Psoas muscle (tissue), 8 donors: ENCODE measurements around the gene RAB25. TPM values are rescaled to one million over a fixed set of nuclear protein-coding genes. Genes with fewer than 3 reads are reported as not detected.

Experiments used
- ATAC-seq, 4 donors: fragments of 200-7000 bp; cut with Tn5 transposase; one replicate each; pipeline ENCODE4 v1.9.1; 2020; ENCODE audit warnings: moderate library complexity in 3 of 4, mild to moderate bottlenecking in 2 of 4
- DNase-seq, 2 donors: peaks; one replicate each; pipeline ENCODE4 v3.0.0-alpha.2; 2020
- H3K27ac ChIP-seq: fragments of 200-600 bp; one replicate; pipeline ENCODE4 v1.8.0; 2022
- H3K27me3 ChIP-seq, 3 donors: fragments of 200-600 bp in 1 of 3; one replicate each; pipeline versions ENCODE4 v1.6.1 to v1.8.0; 2013 to 2022; ENCODE audit warnings: low read length in 2 of 3, mild to moderate bottlenecking in 2 of 3, moderate library complexity in 1 of 3; ENCODE audit not compliant: insufficient read depth in 3 of 3
- H3K36me3 ChIP-seq, 2 donors: fragments of 200-600 bp in 1 of 2; one replicate each; pipeline versions ENCODE4 v1.6.1 to v1.8.0; 2013 to 2022; ENCODE audit warnings: low read depth in 1 of 2, mild to moderate bottlenecking in 1 of 2, moderate library complexity in 1 of 2; ENCODE audit not compliant: insufficient read depth in 1 of 2
- H3K4me1 ChIP-seq: fragments of 200-600 bp; one replicate; pipeline ENCODE4 v1.8.0; 2022
- H3K4me3 ChIP-seq: fragments of 200-600 bp; one replicate; pipeline ENCODE4 v1.8.0; 2022; ENCODE audit warnings: mild to moderate bottlenecking
- H3K9me3 ChIP-seq: fragments of 200-600 bp; one replicate; pipeline ENCODE4 v1.8.0; 2022
- WGBS, 3 donors: extraction: QIAGEN DNeasy Blood & Tissue Kit; methylation state at CpG; one replicate each; pipeline versions ENCODE4 v1.1.6 to v1.1.7; 2013; 5-methylcytosine and 5-hydroxymethylcytosine counted together
- intact Hi-C, 2 donors: fragments of 100-400 bp; cut with DNase I; formaldehyde crosslinking; loops; one replicate each; pipeline versions ENCODE4 v1.11.0 to v1.14.2; 2022
- polyA plus RNA-seq, 3 donors: library from polyadenylated mRNA; stranded (reverse); fragments of 200-250 nt; gene quantifications; one replicate each; pipeline ENCODE4 v1.2.3, GENCODE V29; 2013
- total RNA-seq, 4 donors: library from RNA; stranded (reverse); fragmentation: NEBNext Ultra II Directional in 2 of 4; extraction: Animal tissue kit (Norgen Biotek cat#: 25700) in 2 of 4; gene quantifications; one replicate each; pipeline versions ENCODE4 v1.2.1 to v1.2.4, GENCODE V29; 2021 to 2023
- TF ChIP-seq, protein P1 (sequence below): fragments of 200-600 bp; IDR thresholded peaks from one replicate; pipeline ENCODE4 v1.8.0; 2022; ENCODE audit warnings: antibody characterized with exemption
- donor health status: healthy with polysubstance abuse.
- donor health status: DM: no; HTN: no; CAD: no; lungs with moderate emphysema.
- donor health status: Bipolar disorder and iron deficiency.
- donor health status: healthy.
- donor health status: DM: yes; HTN: yes; CAD: no.
- donor health status: DM: no; HTN: no; CAD: no.
- donor health status: DM: no; HTN: no; CAD: no.
- donor health status: DM: yes; HTN: yes; CAD: no.

Gene RAB25
- total and polyA plus RNA-seq, 7 donors, result 0.07 to 0.34 (median 0.13) TPM; not detected in 4

DNA sequence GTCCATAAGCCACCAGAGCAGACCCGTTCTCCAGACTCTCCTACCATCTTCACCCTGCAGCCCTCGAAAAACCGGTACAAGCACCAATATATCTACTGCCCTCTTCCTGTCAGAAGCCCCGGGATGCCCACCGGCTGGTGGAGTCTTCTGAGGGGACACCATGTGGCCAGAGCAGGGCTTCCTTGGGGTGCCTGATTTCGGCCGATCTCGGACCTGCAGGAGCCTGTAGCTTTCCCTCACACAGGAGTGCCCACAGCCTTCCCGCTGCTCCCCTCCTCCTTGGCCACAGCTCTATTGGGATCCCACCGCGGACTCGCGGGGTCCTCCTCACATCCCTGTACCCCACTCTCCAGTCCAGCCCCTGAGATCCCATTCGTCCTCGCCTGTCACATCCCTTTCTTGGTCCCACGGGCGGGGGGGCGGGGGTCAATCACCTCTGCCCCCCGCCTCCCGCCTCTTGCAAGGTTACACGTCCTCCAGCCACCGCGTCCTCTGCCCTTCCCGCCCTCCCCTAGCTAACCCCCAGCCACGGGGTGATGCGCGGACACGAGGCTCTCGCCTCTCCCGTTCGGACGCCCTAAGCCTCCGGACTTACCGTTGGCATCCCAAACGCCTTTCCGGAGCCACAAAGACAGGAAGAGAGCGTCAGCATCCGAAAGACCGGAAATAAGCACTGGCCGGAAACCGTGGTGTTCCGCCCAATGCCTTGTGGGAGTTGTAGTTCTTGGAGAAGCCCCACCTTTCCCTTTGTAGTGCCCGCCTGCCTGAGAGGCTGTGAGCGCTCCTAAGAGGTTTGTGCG, 40.5 kb upstream of the RAB25 start, which contains the start of gene SSR2:
Gene SSR2, minus strand, starts transcription at position 659 of the 800 bp plus-strand sequence. CDS start 784 bp downstream, outside the sequence.
- Histone ChIP-seq H3K9me3 (no peaks in the 10 kb centered on the region), H3K27me3 (no peaks in the 10 kb centered on the region), H3K4me1 (peaks cover 12% of the 10 kb centered on the region), H3K4me3 (peak within 1 kb of the TSS; percentile 87), H3K27ac (peak within 1 kb of the TSS; percentile 88), H3K36me3 (peaks cover 7 to 40% of the 10 kb centered on the region in 2 donors)
- intact Hi-C loops, result no loop called here
- DNase-seq, result peak; percentile 82 to 89
- peak; percentile 99 to 100 (median 99) for ATAC-seq
- 0 to 1% (median 1%) methylated on average over 44 to 45 of the region's 45 CpGs for WGBS, 3 donors
- TF ChIP-seq, protein P1, sequence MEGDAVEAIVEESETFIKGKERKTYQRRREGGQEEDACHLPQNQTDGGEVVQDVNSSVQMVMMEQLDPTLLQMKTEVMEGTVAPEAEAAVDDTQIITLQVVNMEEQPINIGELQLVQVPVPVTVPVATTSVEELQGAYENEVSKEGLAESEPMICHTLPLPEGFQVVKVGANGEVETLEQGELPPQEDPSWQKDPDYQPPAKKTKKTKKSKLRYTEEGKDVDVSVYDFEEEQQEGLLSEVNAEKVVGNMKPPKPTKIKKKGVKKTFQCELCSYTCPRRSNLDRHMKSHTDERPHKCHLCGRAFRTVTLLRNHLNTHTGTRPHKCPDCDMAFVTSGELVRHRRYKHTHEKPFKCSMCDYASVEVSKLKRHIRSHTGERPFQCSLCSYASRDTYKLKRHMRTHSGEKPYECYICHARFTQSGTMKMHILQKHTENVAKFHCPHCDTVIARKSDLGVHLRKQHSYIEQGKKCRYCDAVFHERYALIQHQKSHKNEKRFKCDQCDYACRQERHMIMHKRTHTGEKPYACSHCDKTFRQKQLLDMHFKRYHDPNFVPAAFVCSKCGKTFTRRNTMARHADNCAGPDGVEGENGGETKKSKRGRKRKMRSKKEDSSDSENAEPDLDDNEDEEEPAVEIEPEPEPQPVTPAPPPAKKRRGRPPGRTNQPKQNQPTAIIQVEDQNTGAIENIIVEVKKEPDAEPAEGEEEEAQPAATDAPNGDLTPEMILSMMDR, result no peak

- H3K36me3 ChIP-seq, result peaks cover 3 to 35% of the 10 kb centered on the region in 2 donors
- peak overlapping the region; percentile 87 for H3K4me3 ChIP-seq
- WGBS, 3 donors, result 2 to 5% (median 3%) methylated on average over 4 of the region's 4 CpGs
- H3K4me1 ChIP-seq, result peaks cover 12% of the 10 kb centered on the region
- ATAC-seq (peak in 1 of 4 donors; percentile 2), DNase-seq (no peak)
- intact Hi-C loops, result no loop called here
- peak overlapping the region; percentile 88 for H3K27ac ChIP-seq
- TF ChIP-seq, protein P1, result no peak
- no peaks in the 10 kb centered on the region for H3K9me3 ChIP-seq
- H3K27me3 ChIP-seq, result no peaks in the 10 kb centered on the region
These were observed 39.9 kb upstream of the RAB25 start for GRCh38 chr1:156021093-156021428.

GRCh38 chr1:156021954-156022353, 39.0 kb upstream of the RAB25 start:
- H3K27ac ChIP-seq, result no peak overlapping the region
- TF ChIP-seq, protein P1, result no peak
- H3K4me1 ChIP-seq, result peaks cover 12% of the 10 kb centered on the region
- DNase-seq, result no peak
- WGBS, 3 donors, result 72 to 74% (median 73%) methylated on average over 2 of the region's 2 CpGs
- H3K36me3 ChIP-seq, result peaks cover 3 to 26% of the 10 kb centered on the region in 2 donors
- H3K9me3 ChIP-seq, result no peaks in the 10 kb centered on the region
- no peak for ATAC-seq
- intact Hi-C loops, result no loop called here
- no peak overlapping the region for H3K4me3 ChIP-seq
- H3K27me3 ChIP-seq, result no peaks in the 10 kb centered on the region

DNA sequence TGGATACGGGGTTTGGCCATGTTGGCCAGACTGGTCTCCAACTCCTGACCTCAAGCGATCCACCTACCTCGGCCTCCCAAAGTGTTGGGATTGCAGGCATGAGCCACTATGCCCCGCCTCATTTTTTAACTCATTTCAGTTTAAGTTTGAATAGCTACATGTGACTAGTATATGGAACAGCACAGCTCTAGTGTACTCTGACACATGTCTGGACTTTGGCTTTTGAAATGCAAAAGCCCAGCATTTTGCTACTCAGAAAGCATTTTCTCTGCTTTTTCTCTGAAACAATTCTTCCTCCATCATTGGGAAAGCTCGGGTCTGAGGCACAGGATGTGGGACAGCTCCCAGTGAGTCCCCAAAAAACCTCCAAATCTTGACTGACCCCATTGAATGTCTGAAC, 36.2 kb upstream of the RAB25 start:
- no peaks in the 10 kb centered on the region for H3K36me3 ChIP-seq
- no peaks in the 10 kb centered on the region for H3K27me3 ChIP-seq
- ATAC-seq (no peak), DNase-seq (no peak)
- TF ChIP-seq, protein P1, result no peak
- 80 to 85% (median 83%) methylated on average over 5 of the region's 5 CpGs for WGBS, 3 donors
- H3K4me3 ChIP-seq, result no peak overlapping the region
- peaks cover 6% of the 10 kb centered on the region for H3K4me1 ChIP-seq
- no peak overlapping the region for H3K27ac ChIP-seq
- intact Hi-C loops, result no loop called here
- H3K9me3 ChIP-seq, result no peaks in the 10 kb centered on the region
